H1 (cell line): ENCODE data around the gene ADRB2.

Experiments used
- CTCF ChIP-seq, 3 experiments: IDR thresholded peaks; 1 replicate in 2 of 3; 2 replicates in 1 of 3; pipeline versions ENCODE4 v1.5.1 to v1.6.1; 2011; ENCODE audit warnings: low read length in 3 of 3, mild to moderate bottlenecking in 3 of 3, inconsistent platforms in 2 of 3, low read depth in 1 of 3, moderate library complexity in 1 of 3; ENCODE audit not compliant: insufficient read depth in 1 of 3; ENCODE audit errors: control extremely low read depth in 1 of 3
- EGR1 ChIP-seq: IDR thresholded peaks from 2 replicates; pipeline ENCODE4 v1.6.1; 2011; ENCODE audit warnings: low read depth, low read length, borderline replicate concordance
- EZH2 ChIP-seq: fragments of 200-600 bp; sonication (generic); IDR thresholded peaks from 2 replicates; pipeline ENCODE4 v1.7.1; 2012; ENCODE audit warnings: low read depth, mild to moderate bottlenecking, moderate library complexity, low read length, inconsistent platforms; ENCODE audit not compliant: severe bottlenecking
- FOSL1 ChIP-seq: IDR thresholded peaks from 2 replicates; pipeline ENCODE4 v1.6.1; 2011; ENCODE audit warnings: mild to moderate bottlenecking, low read depth, low read length, moderate library complexity; ENCODE audit not compliant: insufficient read depth
- GTF2F1 ChIP-seq: IDR thresholded peaks from 2 replicates; pipeline ENCODE4 v1.6.1; 2012; ENCODE audit warnings: low read depth, low read length, improper control_type of control experiment, borderline replicate concordance
- KDM5A ChIP-seq: fragments of 200-600 bp; IDR thresholded peaks from 2 replicates; pipeline ENCODE4 v1.7.1; 2012; ENCODE audit warnings: mild to moderate bottlenecking, low read length, inconsistent platforms, mixed read lengths
- MAFK ChIP-seq: IDR thresholded peaks from 2 replicates; pipeline ENCODE4 v1.6.1; 2012; ENCODE audit warnings: low read depth, mild to moderate bottlenecking, improper control_type of control experiment, low read length
- NRF1 ChIP-seq: IDR thresholded peaks from 2 replicates; pipeline ENCODE4 v1.6.1; 2011; ENCODE audit warnings: mild to moderate bottlenecking, low read depth, low read length, improper control_type of control experiment
- POLR2A ChIP-seq, 2 experiments: IDR thresholded peaks; 1 replicate in 1 of 2; 2 replicates in 1 of 2; pipeline ENCODE4 v1.6.1; 2011; ENCODE audit warnings: low read depth in 2 of 2, low read length in 2 of 2, mild to moderate bottlenecking in 2 of 2; ENCODE audit errors: control extremely low read depth in 1 of 2
- POLR2AphosphoS5 ChIP-seq: IDR thresholded peaks from 2 replicates; pipeline ENCODE4 v1.6.1; 2011; ENCODE audit warnings: low read depth, low read length
- RFX5 ChIP-seq: IDR thresholded peaks from 2 replicates; pipeline ENCODE4 v1.6.1; 2011; ENCODE audit warnings: low read depth, low read length, improper control_type of control experiment, borderline replicate concordance
- TAF1 ChIP-seq: IDR thresholded peaks from 2 replicates; pipeline ENCODE4 v1.6.1; 2011; ENCODE audit warnings: mild to moderate bottlenecking, low read depth, low read length

DNA sequence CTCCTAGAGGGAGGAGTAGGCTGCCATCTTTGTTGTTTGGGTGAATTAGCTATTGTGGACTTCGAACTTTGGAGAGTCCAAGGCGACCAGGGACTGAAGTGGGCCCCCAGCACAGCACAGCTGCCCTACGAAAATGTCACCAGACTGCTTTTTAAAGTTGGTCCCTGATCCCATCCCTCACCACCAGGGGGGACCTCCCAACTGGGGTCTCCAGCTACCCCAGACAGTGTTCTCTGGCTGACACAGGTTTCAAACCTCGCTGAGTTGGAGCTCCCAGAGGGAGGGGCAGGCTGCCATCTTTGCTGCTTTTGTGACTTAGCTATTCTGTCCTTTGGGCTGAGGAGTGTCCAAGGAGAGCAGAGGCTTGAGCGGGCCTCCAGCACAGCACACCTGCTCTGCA is 45.7 kb upstream of the ADRB2 start:
- TF ChIP-seq CTCF (IDR thresholded peaks at IDR 0.05; ENCODE audit: control extremely low read depth in 1 of 3, insufficient read depth in 1 of 3, low read depth in 1 of 3, low read length in 3 of 3) (peak in 2 of 3 experiments; percentile 19 to 34; a peak in 1 of 4 replicates), MAFK (no peak), KDM5A (no peak), EZH2 (no peak), POLR2AphosphoS5 (no peak), POLR2A (IDR thresholded peaks at IDR 0.05; ENCODE audit: control extremely low read depth in 1 of 2, low read depth in 2 of 2, low read length in 2 of 2) (no peak), TAF1 (no peak), GTF2F1 (no peak), NRF1 (no peak), FOSL1 (no peak), EGR1 (no peak), RFX5 (no peak)
